Measurements from ENCODE around the gene UBE2D2. TPM values are rescaled to one million over a fixed set of nuclear protein-coding genes. Genes with fewer than 3 reads are reported as not detected.

UBE2D2 gene
- total RNA-seq, 1 donor from 2014 or later: 152 TPM

- H3K27ac Mint-ChIP-seq: peak overlapping the region; percentile 74
- no peak for TF ChIP-seq CTCF (IDR thresholded peaks at IDR 0.05)
- ChIA-PET POLR2A (interaction anchor here (0.6 to 16.5 kb wide), 19 partner anchors 11 to 450 kb away, joined by 3 to 772 read pairs (median 5); partner anchors contain the start of gene UBE2D2), CTCF (interaction anchor here (1.0 to 9.8 kb wide), 8 partner anchors 12 to 117 kb away, joined by 3 to 169 read pairs (median 4); partner anchors contain the start of gene UBE2D2)
- H3K4me3 Mint-ChIP-seq: peak overlapping the region; percentile 81
- ATAC-seq (ENCODE audit: low read depth): no peak
- DNase-seq: peak; percentile 19
- H3K9me3 Mint-ChIP-seq: no peaks in the 10 kb centered on the region
- H3K27me3 Mint-ChIP-seq: no peaks in the 10 kb centered on the region
- peaks cover 66% of the 10 kb centered on the region for H3K4me1 Mint-ChIP-seq
- intact Hi-C loops (cut with micrococcal nuclease): loop anchor here (1.0 to 2.0 kb wide), 3 partner anchors 10 to 63 kb away; no protein-coding TSS in a partner anchor
- peaks cover 11% of the 10 kb centered on the region for H3K36me3 Mint-ChIP-seq (ENCODE audit: low read depth)
Observed at GRCh38 chr5:139647506-139648204, 86.5 kb downstream of the UBE2D2 start.

DNA sequence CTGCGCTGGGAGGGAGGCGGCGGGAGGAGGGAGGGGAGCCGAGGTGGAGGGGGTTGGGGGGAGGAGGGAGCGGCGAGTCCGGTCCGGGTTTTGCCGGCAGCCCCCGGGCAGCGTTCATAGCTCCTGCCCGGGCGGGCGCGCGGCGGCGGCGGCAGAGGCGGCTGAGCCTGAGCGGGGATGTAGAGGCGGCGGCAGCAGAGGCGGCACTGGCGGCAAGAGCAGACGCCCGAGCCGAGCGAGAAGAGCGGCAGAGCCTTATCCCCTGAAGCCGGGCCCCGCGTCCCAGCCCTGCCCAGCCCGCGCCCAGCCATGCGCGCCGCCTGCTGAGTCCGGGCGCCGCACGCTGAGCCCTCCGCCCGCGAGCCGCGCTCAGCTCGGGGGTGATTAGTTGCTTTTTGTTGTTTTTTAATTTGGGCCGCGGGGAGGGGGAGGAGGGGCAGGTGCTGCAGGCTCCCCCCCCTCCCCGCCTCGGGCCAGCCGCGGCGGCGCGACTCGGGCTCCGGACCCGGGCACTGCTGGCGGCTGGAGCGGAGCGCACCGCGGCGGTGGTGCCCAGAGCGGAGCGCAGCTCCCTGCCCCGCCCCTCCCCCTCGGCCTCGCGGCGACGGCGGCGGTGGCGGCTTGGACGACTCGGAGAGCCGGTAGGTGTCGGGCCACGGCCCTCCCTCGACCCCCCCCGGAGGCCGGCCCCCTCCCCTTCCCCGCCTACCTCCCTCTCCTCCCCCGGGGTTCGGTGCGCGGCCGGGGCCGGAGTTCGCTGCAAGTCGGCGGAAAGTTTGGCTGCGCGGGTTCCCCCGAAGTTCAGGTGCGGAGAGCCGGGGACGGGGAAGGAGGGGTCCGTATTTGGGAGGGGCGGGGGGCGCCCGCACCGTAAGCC, 87.3 kb downstream of the UBE2D2 start, which contains the start of gene CXXC5:
CXXC5 (plus strand) TSS at position 145 of the 877 bp plus-strand sequence. CDS start 32,175 bp downstream, outside the sequence.
- Mint-ChIP-seq H3K36me3 (ENCODE audit: low read depth) (peaks cover 13% of the 10 kb centered on the region), H3K27ac (peak within 1 kb of the TSS; percentile 94), H3K4me3 (peak within 1 kb of the TSS; percentile 98), H3K27me3 (no peaks in the 10 kb centered on the region), H3K4me1 (peaks cover 73% of the 10 kb centered on the region), H3K9me3 (no peaks in the 10 kb centered on the region)
- CTCF ChIA-PET: interaction anchor here (1.0 to 9.8 kb wide), 8 partner anchors 12 to 116 kb away, joined by 3 to 169 read pairs (median 4); partner anchors contain the start of gene UBE2D2
- POLR2A ChIA-PET: interaction anchor here (0.6 to 16.5 kb wide), 19 partner anchors 12 to 451 kb away, joined by 3 to 772 read pairs (median 5); partner anchors contain the start of gene UBE2D2
- DNase-seq (peak; percentile 78), ATAC-seq (ENCODE audit: low read depth) (peak; percentile 28)
- intact Hi-C loops (cut with micrococcal nuclease): loop anchor here (1.0 to 2.0 kb wide), 5 partner anchors 11 to 117 kb away; no protein-coding TSS in a partner anchor
- no peak for TF ChIP-seq CTCF (IDR thresholded peaks at IDR 0.05)

DNA sequence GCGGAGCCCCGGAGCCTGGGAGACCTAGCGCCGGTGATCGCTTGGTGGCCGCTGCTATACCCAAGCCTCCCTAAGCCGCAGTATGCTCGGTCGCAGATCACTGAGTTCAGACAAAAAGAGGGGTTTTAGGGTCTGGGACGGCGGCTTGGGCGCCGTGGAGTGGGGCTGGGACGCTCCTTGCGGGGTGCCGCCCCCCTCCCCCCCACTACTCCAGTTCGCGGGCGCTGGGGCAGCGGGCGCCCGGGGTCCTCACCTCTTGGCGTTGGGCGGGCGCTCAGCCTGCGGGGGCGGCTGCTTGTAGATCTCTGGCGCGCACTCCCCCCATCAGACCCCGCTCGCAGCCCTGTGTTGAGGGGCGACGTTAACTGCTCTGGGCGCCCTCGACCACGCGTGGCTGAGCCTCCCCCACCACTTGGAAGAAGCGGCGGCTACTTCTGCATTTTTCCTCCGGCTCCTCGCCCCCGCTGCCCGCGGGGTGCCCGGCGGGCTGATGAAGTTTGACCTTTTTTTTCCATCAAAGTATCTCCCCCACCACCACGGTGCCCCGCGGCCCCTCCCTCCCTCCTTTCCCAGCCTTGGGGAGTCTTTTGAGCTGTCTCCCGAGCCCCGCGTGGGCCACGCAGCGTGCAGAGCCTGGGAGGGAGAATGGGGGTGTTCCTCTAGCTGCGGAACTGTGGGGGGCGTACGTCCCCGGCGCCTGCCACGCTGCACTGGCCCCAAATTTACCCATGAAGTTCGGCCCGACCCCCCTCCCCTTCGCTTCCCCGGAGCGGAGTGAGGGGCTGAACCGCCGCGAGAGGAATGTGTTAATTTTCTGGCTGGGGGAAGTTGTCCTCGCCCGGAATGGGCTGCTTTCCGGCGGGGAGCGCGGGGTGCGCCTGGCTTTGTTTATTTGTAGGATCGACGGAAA, 88.2 kb downstream of the UBE2D2 start:
- H3K27ac Mint-ChIP-seq: peak overlapping the region; percentile 94
- ChIA-PET CTCF (interaction anchor here (1.4 to 9.8 kb wide), 8 partner anchors 11 to 116 kb away, joined by 3 to 169 read pairs (median 14); no protein-coding TSS in a partner anchor), POLR2A (interaction anchor here (0.5 to 16.5 kb wide), 14 partner anchors 13 to 375 kb away, joined by 3 to 772 read pairs (median 10); no protein-coding TSS in a partner anchor)
- H3K27me3 Mint-ChIP-seq: no peaks in the 10 kb centered on the region
- H3K4me1 Mint-ChIP-seq: peaks cover 74% of the 10 kb centered on the region
- TF ChIP-seq CTCF (IDR thresholded peaks at IDR 0.05): no peak
- H3K9me3 Mint-ChIP-seq: no peaks in the 10 kb centered on the region
- ATAC-seq (ENCODE audit: low read depth) (peak; percentile 9), DNase-seq (peak; percentile 61)
- intact Hi-C loops (cut with micrococcal nuclease): loop anchor here (1.0 to 2.0 kb wide), 3 partner anchors 21 to 116 kb away; no protein-coding TSS in a partner anchor
- H3K36me3 Mint-ChIP-seq (ENCODE audit: low read depth): peaks cover 13% of the 10 kb centered on the region
- peak overlapping the region; percentile 98 for H3K4me3 Mint-ChIP-seq

DNA sequence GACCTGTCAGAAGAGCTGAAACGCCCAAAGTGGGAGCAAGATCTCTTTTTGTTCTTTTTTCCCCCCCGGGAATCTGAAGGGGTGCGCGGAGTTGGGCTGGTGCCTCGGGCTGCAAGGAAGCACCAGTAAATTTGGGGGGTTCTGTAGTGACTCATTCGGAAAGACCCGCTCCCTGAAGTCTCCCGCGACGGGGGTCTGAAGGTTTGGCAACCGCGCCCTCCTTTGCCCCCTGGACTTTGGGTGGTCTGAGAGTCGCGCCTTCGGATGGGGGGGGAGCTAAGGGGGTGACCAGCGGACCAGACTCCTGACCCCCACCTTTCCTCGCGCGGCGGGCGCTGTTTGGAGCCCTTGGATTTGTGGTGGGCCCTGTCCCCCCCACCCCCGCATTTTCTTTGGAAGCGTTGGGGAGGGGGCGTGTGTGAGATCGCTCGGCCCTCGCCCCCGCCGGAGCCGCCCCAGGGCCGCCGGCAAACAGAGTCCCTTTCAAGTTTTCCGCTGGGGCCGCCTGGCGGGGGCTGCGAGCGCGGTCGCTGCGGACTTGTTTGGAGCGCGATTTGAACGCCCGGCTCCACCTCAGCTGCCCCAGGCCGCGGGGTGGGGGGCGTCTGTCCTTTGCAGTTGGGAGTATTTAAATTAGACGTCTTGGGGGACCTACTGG, 89.0 kb downstream of the UBE2D2 start:
- H3K27me3 Mint-ChIP-seq: no peaks in the 10 kb centered on the region
- ChIA-PET CTCF (interaction anchor here (0.7 to 9.8 kb wide), 10 partner anchors 10 to 115 kb away, joined by 3 to 169 read pairs (median 7); no protein-coding TSS in a partner anchor), POLR2A (interaction anchor here (0.5 to 16.5 kb wide), 16 partner anchors 14 to 376 kb away, joined by 3 to 772 read pairs (median 4); partner anchors contain the start of gene SPATA24)
- peaks cover 74% of the 10 kb centered on the region for H3K4me1 Mint-ChIP-seq
- ATAC-seq (ENCODE audit: low read depth): no peak
- intact Hi-C loops (cut with micrococcal nuclease): no loop called here
- no peaks in the 10 kb centered on the region for H3K9me3 Mint-ChIP-seq
- peaks cover 13% of the 10 kb centered on the region for H3K36me3 Mint-ChIP-seq (ENCODE audit: low read depth)
- H3K4me3 Mint-ChIP-seq: peak overlapping the region; percentile 98
- peak overlapping the region; percentile 94 for H3K27ac Mint-ChIP-seq
- TF ChIP-seq CTCF (IDR thresholded peaks at IDR 0.05): no peak
- DNase-seq: peak; percentile 57

Data from activated B cell treated with CpG ODN at 0.5 μM for 24 hours (primary cell).